ENCODE results near the gene RND3. TPM values are rescaled to one million over a fixed set of nuclear protein-coding genes. Genes with fewer than 3 reads are reported as not detected.

Gene RND3
- total RNA-seq, 2 donors from 2014 or later, result 18.5 to 29.2 TPM

DNA sequence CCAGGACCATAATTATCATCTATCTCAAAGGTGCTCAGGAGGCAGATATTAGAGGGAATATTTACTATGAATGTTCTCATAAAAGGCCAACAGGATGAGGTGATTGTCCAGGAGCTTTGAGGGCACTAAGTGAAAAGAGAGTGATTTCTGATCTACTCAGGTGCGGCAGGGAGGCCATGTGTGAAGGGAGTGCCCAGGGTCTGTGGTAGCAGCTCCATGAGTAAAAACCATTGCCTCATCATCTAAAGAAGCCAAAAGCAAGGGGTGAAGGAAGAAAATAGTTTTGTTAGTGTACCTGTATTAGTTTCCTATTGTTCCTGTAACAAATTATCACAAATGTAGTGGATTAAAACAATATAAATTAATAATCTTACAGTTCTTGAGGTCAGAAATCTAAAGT is 22.5 kb downstream of the RND3 start:
- intact Hi-C loops (cut with DNase I), result no loop called here
- no peak for ATAC-seq
- no peak for DNase-seq

DNA sequence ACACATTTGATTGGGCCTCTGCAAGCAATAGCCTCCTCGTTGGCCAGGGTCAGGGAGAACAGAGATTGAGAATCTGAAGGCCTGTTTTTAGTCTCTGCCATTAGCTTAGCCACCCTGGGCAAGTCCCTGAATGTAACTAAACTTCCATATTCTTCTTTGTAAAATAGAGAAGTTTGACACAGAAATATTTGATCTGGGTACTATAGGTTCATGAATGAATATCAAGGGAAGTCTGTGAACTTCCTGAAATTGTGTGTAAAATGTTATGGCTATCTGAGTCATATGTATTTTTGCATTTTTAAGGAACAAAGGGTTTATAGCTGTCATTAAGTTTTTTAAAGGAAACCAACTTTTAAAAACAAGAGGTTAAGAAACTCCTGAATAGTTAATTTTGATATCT is 23.2 kb downstream of the RND3 start:
- ATAC-seq (no peak), DNase-seq (no peak)
- intact Hi-C loops (cut with DNase I), result no loop called here

GRCh38 chr2:150462770-150463169 is 24.7 kb downstream of the RND3 start:
- ATAC-seq (no peak), DNase-seq (no peak)
- intact Hi-C loops (cut with DNase I), result no loop called here

- ATAC-seq (no peak), DNase-seq (no peak)
- intact Hi-C loops (cut with DNase I), result no loop called here
Observed at GRCh38 chr2:150459281-150459680, 28.2 kb downstream of the RND3 start.

DNA sequence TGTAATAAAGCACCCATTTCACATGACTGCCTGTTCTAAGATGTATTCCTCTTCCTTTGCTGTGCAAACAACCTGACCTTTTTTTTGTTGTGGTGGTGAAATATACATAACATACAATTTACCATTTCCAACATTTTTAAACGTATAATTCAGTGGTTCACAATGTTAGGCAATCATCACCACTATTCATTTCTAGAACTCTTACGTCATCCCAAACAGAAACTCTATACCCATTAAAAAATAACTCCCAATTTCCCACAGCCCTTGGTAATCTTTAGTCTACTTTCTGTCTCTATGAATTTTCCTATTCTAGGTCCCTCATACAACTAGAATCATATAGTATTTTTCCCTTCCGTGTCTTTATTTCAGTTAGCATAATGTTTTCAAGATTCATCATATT is 36.7 kb downstream of the RND3 start:
- DNase-seq, result no peak
- intact Hi-C loops (cut with DNase I), result no loop called here
- no peak for ATAC-seq

- no peak for DNase-seq
- intact Hi-C loops (cut with DNase I), result no loop called here
- no peak for ATAC-seq
Observed at GRCh38 chr2:150449856-150450255, 37.6 kb downstream of the RND3 start.

GRCh38 chr2:150445398-150445797 is 42.1 kb downstream of the RND3 start:
- no peak for ATAC-seq
- DNase-seq, result no peak
- intact Hi-C loops (cut with DNase I), result no loop called here

DNA sequence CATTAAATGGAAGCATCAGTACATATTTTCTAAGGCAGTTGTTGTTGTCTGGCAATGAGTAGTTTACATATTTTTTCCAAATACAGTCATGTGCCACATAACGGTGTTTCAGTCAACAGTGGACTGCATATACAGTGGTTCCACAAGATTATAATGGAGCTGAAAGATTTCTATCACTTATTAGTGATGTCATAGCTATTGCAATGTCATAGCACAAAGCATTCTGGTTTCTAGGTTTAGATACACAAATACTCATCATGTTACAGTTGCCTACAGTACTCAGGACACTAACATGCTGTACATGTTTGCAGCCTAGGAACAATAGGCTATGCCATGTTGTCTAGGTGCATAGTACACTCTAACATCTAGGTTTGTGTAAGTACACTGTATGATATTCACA is 45.0 kb downstream of the RND3 start:
- intact Hi-C loops (cut with DNase I), result no loop called here
- ATAC-seq, result no peak
- no peak for DNase-seq

GRCh38 chr2:150441784-150442183 is 45.7 kb downstream of the RND3 start:
- intact Hi-C loops (cut with DNase I), result no loop called here
- DNase-seq (no peak), ATAC-seq (no peak)

DNA sequence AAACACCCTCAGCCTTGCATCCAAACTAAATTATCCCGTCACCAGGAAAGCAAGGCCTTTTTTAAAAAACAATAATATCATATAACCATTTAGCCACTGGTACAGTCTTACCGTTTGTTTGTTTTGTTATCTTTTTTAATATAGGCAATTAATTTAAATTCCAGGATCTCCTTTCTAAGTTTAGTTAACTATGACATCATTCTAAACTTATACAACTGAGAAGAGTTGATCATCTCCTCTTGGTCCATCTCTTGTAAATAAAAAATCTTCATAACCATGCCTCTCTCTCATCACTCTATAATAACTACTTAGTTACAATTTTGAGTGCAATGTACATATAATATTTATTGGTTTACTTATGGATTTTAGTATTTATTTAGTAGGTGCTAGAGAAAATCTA is 46.2 kb downstream of the RND3 start:
- no peak for ATAC-seq
- intact Hi-C loops (cut with DNase I), result no loop called here
- no peak for DNase-seq

DNA sequence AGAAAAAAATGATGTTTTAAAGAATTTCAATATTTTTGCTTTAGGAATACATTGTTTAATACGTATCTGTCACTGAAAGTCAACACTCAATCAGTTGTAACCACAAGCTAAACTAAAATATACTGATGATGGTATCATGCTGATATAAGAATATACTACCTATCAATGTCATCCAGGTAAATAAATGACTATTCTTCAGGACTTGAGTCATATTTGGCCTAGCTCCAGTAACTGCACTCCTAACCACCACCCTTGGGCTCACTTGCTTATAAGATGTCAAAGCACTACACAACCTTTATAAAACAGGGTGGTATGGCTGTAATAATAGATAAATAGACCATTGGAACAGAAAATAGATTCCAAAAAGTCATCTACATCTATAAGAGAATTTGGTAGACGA is 48.8 kb downstream of the RND3 start:
- no peak for DNase-seq
- ATAC-seq, result no peak
- intact Hi-C loops (cut with DNase I), result no loop called here

DNA sequence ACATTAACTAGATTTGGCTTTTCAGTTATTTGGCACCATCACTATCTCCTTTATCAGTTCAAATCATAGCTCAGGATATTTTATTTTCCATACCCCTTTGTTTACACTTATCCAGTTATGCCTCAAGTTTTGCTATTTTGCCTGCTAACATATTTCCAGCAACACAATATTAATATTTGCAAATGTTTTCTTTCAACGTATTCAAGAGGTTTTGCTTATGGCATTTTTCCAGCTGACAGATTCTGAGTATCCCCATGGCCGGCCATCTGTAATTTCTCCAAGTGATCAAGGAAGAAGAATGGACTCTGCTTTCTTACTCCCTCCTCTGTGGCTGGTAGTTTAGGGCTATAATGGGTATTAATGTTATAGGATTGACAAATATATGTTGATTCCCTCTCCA is 49.4 kb downstream of the RND3 start:
- DNase-seq, result no peak
- ATAC-seq, result no peak
- intact Hi-C loops (cut with DNase I), result no loop called here

DNA sequence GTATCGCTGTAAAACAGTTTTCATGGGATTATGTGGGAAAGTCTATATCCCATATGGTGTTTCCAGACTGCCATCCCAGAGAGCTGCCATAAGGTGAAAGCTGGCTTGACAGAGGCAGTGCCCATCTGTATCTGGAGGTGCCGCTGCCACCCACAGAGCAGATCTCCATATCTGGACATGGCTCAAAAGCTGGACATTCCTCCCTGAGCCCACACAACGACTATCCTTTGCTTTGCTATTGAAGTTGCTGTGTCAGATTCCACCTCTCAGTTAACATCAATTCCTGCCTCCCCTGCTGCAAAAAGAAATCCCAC is 55.2 kb downstream of the RND3 start:
- DNase-seq, result no peak
- intact Hi-C loops (cut with DNase I), result no loop called here
- no peak for ATAC-seq

DNA sequence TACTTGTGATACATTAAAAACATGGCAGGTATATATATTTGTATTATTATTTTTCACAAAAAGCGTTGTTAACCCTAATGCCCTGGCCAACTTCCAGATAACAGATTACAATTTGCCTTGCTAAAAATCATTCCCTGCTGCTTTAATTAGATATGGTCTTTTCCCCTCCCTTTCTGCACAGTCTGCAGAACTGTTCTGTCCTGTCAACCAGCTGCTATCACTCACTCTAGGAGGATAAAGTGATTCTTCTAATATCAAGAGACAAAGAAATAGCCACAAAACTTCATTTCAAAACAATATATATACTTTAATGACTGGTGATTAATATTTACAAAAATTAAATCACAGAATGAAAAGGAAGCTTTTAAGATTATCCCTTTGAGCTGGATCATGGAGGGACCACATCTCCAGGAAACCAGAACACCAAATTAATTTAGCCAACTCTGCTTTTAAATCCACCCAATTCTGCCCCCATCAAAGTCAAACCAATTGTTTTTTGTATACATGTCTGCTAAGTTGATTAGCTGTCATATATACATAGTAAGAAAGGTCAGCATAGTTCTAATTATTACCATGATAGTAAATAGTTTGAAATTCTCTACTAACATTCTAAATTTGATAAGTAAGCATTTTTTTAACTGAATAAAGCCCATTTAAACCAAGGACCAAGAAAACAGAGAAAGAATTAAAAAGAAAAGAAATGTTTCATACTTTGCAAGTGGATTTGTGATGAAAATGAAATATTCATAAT is 55.7 kb downstream of the RND3 start:
- DNase-seq, result no peak

GRCh38 chr2:150429384-150429961 is 58.0 kb downstream of the RND3 start:
- intact Hi-C loops (cut with DNase I), result loop anchor here in 1 of 2 donors (10.0 kb wide), 1 partner anchor 185 kb away; no protein-coding TSS in a partner anchor
- ATAC-seq, result no peak
- no peak for DNase-seq

More for the DNA sequence above, 55.7 kb downstream of the RND3 start:
- no peak for ATAC-seq
- intact Hi-C loops (cut with DNase I), result no loop called here

- intact Hi-C loops (cut with DNase I), result loop anchor here in 1 of 2 donors (10.0 kb wide), 1 partner anchor 186 kb away; no protein-coding TSS in a partner anchor
- ATAC-seq (no peak), DNase-seq (no peak)
Observed at GRCh38 chr2:150428641-150429040, 58.8 kb downstream of the RND3 start.

DNA sequence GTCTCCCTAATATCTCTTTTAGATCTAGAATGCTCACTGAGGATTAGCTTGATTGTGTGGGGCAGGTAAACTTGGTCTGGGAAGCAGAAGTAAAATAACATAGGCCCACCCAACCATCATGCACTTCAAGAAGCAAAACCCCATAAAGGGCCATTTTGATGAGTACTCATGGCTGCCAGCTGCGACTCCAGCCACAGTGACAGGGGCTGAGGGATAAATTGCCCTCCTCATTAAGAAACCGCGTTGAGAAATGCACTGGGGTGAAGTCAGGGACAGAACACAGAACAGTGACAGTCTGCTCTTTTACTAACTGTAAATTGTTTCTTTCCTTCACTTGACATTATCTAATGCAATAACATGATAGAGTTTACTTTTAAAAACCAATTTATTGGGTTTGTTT is 60.2 kb downstream of the RND3 start:
- no peak for ATAC-seq
- intact Hi-C loops (cut with DNase I), result loop anchor here in 1 of 2 donors (10.0 kb wide), 1 partner anchor 188 kb away; no protein-coding TSS in a partner anchor
- no peak for DNase-seq

DNA sequence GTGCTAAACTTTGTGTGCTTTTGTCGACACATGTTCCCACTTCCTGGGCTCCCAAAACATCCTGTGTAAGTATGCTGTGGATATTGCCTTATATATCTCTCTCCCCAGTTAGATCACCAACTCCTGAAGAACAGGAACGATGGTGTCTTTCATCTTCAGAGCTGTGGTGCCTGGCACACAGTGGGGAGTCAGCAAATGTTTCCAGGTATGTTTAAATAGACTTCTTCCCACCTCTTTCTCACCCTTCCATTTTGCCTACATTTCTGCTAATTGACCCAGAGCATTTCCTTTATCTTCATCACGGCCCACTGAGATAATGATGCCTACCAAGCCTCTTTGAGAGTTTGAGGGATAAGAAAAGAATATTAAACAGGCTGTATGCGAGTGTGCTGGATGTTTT is 60.7 kb downstream of the RND3 start:
- DNase-seq (no peak), ATAC-seq (no peak)
- intact Hi-C loops (cut with DNase I), result loop anchor here in 1 of 2 donors (10.0 kb wide), 1 partner anchor 188 kb away; no protein-coding TSS in a partner anchor

- no peak for ATAC-seq
- DNase-seq, result no peak
- intact Hi-C loops (cut with DNase I), result loop anchor here in 1 of 2 donors (10.0 kb wide), 1 partner anchor 188 kb away; no protein-coding TSS in a partner anchor
Observed at GRCh38 chr2:150426315-150426714, 61.2 kb downstream of the RND3 start.

DNA sequence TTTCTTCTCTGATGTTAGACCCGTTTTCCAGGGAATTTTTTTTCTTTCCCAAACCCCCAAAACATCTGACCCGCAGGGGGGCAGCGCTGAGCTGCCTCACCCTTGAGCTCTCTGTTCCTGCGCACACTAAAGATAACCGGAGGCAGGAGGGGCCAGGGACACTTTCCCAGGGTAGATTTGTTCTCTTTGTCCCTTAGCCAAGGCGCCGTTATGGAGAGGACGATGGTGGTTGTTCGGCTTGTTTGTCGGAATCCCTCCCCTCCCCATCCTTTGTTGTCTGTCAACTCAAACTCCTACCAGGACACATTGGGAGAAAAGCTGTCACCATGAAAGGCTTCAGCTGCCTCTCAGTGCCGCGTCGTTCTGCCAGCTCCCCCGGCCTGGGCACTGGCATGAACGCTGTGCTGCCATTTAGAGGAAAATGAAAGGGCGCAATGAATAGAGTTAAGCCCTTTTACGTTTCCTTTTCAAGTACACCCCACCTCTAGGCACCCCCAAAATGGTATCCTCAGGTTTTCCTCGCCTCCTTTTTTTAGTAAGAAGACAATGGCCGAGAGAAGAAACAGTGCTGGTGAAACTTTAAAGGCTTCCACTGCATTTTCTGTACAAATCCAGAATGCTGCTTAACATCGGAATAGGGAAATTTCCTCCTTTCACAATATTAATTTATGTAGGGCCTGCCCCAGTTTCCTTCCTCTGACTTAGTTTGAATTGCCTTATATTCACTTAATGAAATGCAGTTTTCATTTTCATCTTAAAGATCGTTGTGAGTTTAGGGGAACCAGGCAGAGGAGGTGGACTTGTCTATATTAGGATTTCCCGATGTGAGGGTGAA is 62.1 kb downstream of the RND3 start:
- intact Hi-C loops (cut with DNase I), result loop anchor here in 1 of 2 donors (10.0 kb wide), 1 partner anchor 189 kb away; no protein-coding TSS in a partner anchor
- DNase-seq, result peak; percentile 27
- ATAC-seq, result peak; percentile 50 to 66
